ELF-1 (cell line): ENCODE data around the gene C16orf74.

Source experiments
- DNase-seq: peaks from one replicate; pipeline ENCODE4 v3.0.0-alpha.2; 2016; ENCODE audit warnings: low read depth, low spot score

C16orf74 gene

GRCh38 chr16:85774811-85775210 is 23.9 kb upstream of the C16orf74 start:
- no peak for DNase-seq

GRCh38 chr16:85774136-85774535 is 23.2 kb upstream of the C16orf74 start:
- DNase-seq, result no peak

GRCh38 chr16:85773044-85773443 is 22.1 kb upstream of the C16orf74 start:
- no peak for DNase-seq

GRCh38 chr16:85770741-85771140 is 19.8 kb upstream of the C16orf74 start:
- no peak for DNase-seq

GRCh38 chr16:85768199-85768598 is 17.3 kb upstream of the C16orf74 start:
- DNase-seq, result peak; percentile 79

GRCh38 chr16:85767531-85767930 is 16.6 kb upstream of the C16orf74 start:
- DNase-seq, result peak; percentile 66

- no peak for DNase-seq
Measured at GRCh38 chr16:85765767-85766166, 14.9 kb upstream of the C16orf74 start.

- DNase-seq, result no peak
Measured at GRCh38 chr16:85765211-85765610, 14.3 kb upstream of the C16orf74 start.

- no peak for DNase-seq
Measured at GRCh38 chr16:85763616-85764015, 12.7 kb upstream of the C16orf74 start.

- DNase-seq, result no peak
Measured at GRCh38 chr16:85762970-85763369, 12.1 kb upstream of the C16orf74 start.

- no peak for DNase-seq
Measured at GRCh38 chr16:85761861-85762260, 11.0 kb upstream of the C16orf74 start.

- peak; percentile 58 for DNase-seq
Measured at GRCh38 chr16:85759631-85760419, 8.9 kb upstream of the C16orf74 start.

GRCh38 chr16:85759136-85759535 is 8.2 kb upstream of the C16orf74 start:
- DNase-seq, result no peak

GRCh38 chr16:85757341-85757822 is 6.5 kb upstream of the C16orf74 start:
- no peak for DNase-seq

- no peak for DNase-seq
Measured at GRCh38 chr16:85755929-85756768, 5.3 kb upstream of the C16orf74 start.

GRCh38 chr16:85754413-85754812 is 3.5 kb upstream of the C16orf74 start:
- no peak for DNase-seq

- DNase-seq, result no peak
Measured at GRCh38 chr16:85753976-85754375, 3.1 kb upstream of the C16orf74 start.

- no peak for DNase-seq
Measured at GRCh38 chr16:85753559-85753958, 2.7 kb upstream of the C16orf74 start.

- peak; percentile 90 for DNase-seq
Measured at GRCh38 chr16:85752511-85753420, 1.9 kb upstream of the C16orf74 start.

GRCh38 chr16:85751698-85752501 is 1.0 kb upstream of the C16orf74 start:
- no peak for DNase-seq
